Right lobe of liver (tissue), 6 donors: ENCODE results near the gene NKD2. TPM values are rescaled to one million over a fixed set of nuclear protein-coding genes. Genes with fewer than 3 reads are reported as not detected.

Experiments used
- ATAC-seq, 4 donors: fragments of 200-7000 bp; cut with Tn5 transposase; one replicate each; pipeline ENCODE4 v1.9.1; 2020; ENCODE audit warnings: mild to moderate bottlenecking in 4 of 4, moderate library complexity in 4 of 4
- DNase-seq, 3 donors: peaks; one replicate each; pipeline ENCODE4 v3.0.0-alpha.2; 2020
- H3K27ac ChIP-seq, 3 donors: fragments of 200-600 bp; one replicate each; pipeline ENCODE4 v1.8.0; 2022
- H3K27me3 ChIP-seq, 2 donors: fragments of 200-600 bp; one replicate each; pipeline ENCODE4 v1.8.0; 2022
- H3K36me3 ChIP-seq, 4 donors: fragments of 200-600 bp; sonication (generic) in 1 of 4; one replicate each; pipeline versions ENCODE4 v1.5.1 to v1.8.0; 2017 to 2022; ENCODE audit warnings: control low read depth in 1 of 4
- H3K4me1 ChIP-seq, 4 donors: fragments of 200-600 bp; sonication (generic) in 1 of 4; one replicate each; pipeline versions ENCODE4 v1.5.1 to v1.8.0; 2017 to 2022; ENCODE audit warnings: control low read depth in 1 of 4
- H3K4me3 ChIP-seq, 3 donors: fragments of 200-600 bp; one replicate each; pipeline ENCODE4 v1.8.0; 2022
- H3K9me3 ChIP-seq, 4 donors: fragments of 200-600 bp; sonication (generic) in 1 of 4; one replicate each; pipeline versions ENCODE4 v1.5.1 to v1.8.0; 2017 to 2022; ENCODE audit warnings: control low read depth in 1 of 4
- CTCF ChIP-seq, 4 donors: fragments of 200-600 bp in 3 of 4; fragments of 450-650 bp in 1 of 4; IDR thresholded peaks; one replicate each; pipeline versions ENCODE4 v1.5.1 to v1.8.0; 2016 to 2022; ENCODE audit warnings: antibody characterized with exemption in 4 of 4, mild to moderate bottlenecking in 2 of 4
- POLR2A ChIP-seq: fragments of 450-650 bp; IDR thresholded peaks from one replicate; pipeline ENCODE4 v1.6.1; 2017; ENCODE audit warnings: antibody characterized with exemption, mild to moderate bottlenecking
- WGBS: methylation state at CpG from one replicate; pipeline ENCODE4 v1.1.6; 2018; ENCODE audit warnings: low coverage, low lambda C conversion rate; ENCODE audit not compliant: insufficient coverage; ENCODE audit errors: missing lambda C conversion rate; 5-methylcytosine and 5-hydroxymethylcytosine counted together
- intact Hi-C, 2 donors: fragments of 100-400 bp; cut with DNase I; formaldehyde crosslinking; loops; one replicate each; pipeline versions ENCODE4 v1.11.2 to v1.14.1; 2022
- total RNA-seq, 6 experiments: library from RNA; depleted of rRNA in 2 of 6; stranded (reverse); fragments of >200 nt in 2 of 6; fragmentation: NEBNext Ultra II Directional in 3 of 6; extraction: Animal tissue kit (Norgen Biotek cat#: 25700) in 3 of 6; gene quantifications; one replicate each; pipeline versions ENCODE4 v1.1.0 to v1.2.4, GENCODE V29; 2016 to 2023
- donor health status: DM: no; HTN: yes; CAD: no.
- donor health status: DM: no; HTN: no; CAD: no.
- donor health status: DM: no; HTN: no; CAD: no.
- donor health status: DM: no; HTN: yes; CAD: no.
- donor health status: DM: no; HTN: yes; CAD: no.

Gene NKD2
- total RNA-seq, 6 experiments from 2014 or later: 0.93 to 2.9 (median 2.2) TPM

DNA sequence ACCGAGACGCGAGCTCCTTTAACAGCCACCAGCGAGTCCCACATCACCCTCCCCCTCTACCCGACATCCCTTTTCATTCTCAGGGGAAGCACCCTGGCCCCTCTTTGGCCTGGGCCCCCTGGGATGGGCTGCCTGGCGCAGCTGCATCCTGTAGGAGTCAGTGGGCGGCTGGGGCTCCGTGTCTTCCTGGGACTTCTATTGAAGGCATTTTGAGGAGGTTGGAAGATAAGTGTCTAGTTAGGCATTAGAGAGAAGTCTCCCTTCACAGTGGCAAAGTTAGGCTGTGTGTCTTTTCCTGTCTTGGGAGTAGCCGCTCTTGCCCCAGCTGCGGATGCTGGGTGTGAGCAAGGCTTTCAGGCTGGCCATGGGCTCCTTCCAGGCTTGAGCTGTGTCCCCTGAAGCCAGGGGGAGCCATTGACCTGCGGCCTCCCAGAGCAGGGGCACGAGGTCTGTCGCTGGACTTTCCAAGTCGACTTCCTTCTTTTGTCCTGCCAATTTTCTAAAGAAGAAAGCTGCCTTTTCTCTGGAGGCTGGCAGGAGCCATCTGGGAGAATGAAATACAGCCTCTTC lies 18.6 kb upstream of the NKD2 start:
- Histone ChIP-seq H3K9me3 (no peaks in the 10 kb centered on the region), H3K4me3 (no peak overlapping the region), H3K27me3 (no peaks in the 10 kb centered on the region), H3K27ac (no peak overlapping the region), H3K36me3 (no peaks in the 10 kb centered on the region), H3K4me1 (peaks cover 0 to 4% (median 0%) of the 10 kb centered on the region in 4 donors)
- TF ChIP-seq POLR2A (no peak), CTCF (IDR thresholded peaks at IDR 0.05) (peak; percentile 26 to 59 (median 46))
- peak; percentile 56 to 78 (median 73) for DNase-seq
- intact Hi-C loops: no loop called here
- ATAC-seq: peak; percentile 74 to 86 (median 82)
- 16% methylated on average over 7 of the region's 14 CpGs for WGBS

- Histone ChIP-seq H3K36me3 (no peaks in the 10 kb centered on the region), H3K27me3 (no peaks in the 10 kb centered on the region), H3K27ac (no peak overlapping the region), H3K9me3 (no peaks in the 10 kb centered on the region), H3K4me3 (no peak overlapping the region), H3K4me1 (peaks cover 0 to 4% (median 0%) of the 10 kb centered on the region in 4 donors)
- DNase-seq (peak in 1 of 3 donors; percentile 40), ATAC-seq (no peak)
- 66% methylated on average over 2 of the region's 12 CpGs for WGBS
- TF ChIP-seq POLR2A (no peak), CTCF (IDR thresholded peaks at IDR 0.05) (no peak)
- intact Hi-C loops: no loop called here
Observed at GRCh38 chr5:991472-992267, 16.9 kb upstream of the NKD2 start.

DNA sequence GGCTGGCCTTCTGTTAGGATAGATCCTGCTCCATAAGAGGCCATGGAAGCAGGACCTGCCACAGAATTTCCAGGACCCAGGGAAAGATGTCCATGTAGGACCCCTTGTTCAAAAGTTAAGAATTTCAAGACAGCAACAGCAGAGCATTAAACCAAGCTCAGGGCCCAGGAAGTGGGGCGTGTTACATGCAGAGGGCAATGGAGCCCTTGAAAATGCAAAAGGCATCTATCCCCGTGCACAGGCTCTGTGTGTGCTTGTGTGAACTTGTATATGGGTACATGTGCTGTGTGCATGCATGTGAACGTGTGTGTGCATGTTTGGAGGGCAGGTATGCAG lies 14.4 kb upstream of the NKD2 start:
- ATAC-seq: no peak
- Histone ChIP-seq H3K4me1 (peaks cover 0 to 4% (median 0%) of the 10 kb centered on the region in 4 donors), H3K9me3 (no peaks in the 10 kb centered on the region), H3K36me3 (no peaks in the 10 kb centered on the region), H3K27ac (no peak overlapping the region), H3K27me3 (no peaks in the 10 kb centered on the region), H3K4me3 (no peak overlapping the region)
- no peak for TF ChIP-seq POLR2A
- no peak for TF ChIP-seq CTCF (IDR thresholded peaks at IDR 0.05)
- intact Hi-C loops: no loop called here
- no CpG with 5 or more reads among the region's 3 CpGs for WGBS
- no peak for DNase-seq

DNA sequence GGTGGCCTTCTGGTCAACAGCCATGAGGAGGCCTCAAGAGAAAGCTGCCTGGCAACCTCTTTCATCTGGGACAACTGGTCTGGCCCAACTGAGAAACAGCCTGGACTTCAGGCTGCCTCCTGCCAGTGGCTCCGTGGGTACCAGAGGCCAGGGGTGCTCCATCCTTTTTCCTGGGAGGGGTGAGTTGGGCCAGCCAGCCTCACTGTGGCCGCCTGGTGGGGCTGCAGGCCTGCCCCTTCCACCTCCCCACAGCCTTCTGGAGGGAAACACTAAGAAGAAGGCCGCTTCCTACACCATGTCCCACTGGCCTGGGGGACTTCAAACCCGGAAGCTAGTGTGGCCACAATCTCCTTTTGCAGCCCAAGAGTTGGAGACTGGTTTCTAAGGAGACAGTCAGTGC lies 13.8 kb upstream of the NKD2 start:
- Histone ChIP-seq H3K4me1 (peaks cover 0 to 4% (median 0%) of the 10 kb centered on the region in 4 donors), H3K36me3 (no peaks in the 10 kb centered on the region), H3K4me3 (no peak overlapping the region), H3K27me3 (no peaks in the 10 kb centered on the region), H3K27ac (no peak overlapping the region), H3K9me3 (no peaks in the 10 kb centered on the region)
- WGBS: 80% methylated on average over 2 of the region's 4 CpGs
- TF ChIP-seq CTCF (IDR thresholded peaks at IDR 0.05) (no peak), POLR2A (no peak)
- ATAC-seq (no peak), DNase-seq (no peak)
- intact Hi-C loops: no loop called here
